SK-N-SH (cell line): ENCODE data around the gene DCAF6.

Experiments used
- CTCF ChIP-seq: fragments of 200-600 bp; sonication (generic); IDR thresholded peaks from 2 replicates; pipeline ENCODE4 v1.6.1; 2017; ENCODE audit warnings: antibody characterized with exemption, mild to moderate bottlenecking, moderate library complexity
- ELF1 ChIP-seq: IDR thresholded peaks from 2 replicates; pipeline ENCODE4 v1.4.0; 2012
- EP300 ChIP-seq, 2 experiments: IDR thresholded peaks; 2 replicates each; pipeline versions ENCODE4 v1.4.0 to v1.6.1; 2012; ENCODE audit warnings: borderline replicate concordance in 1 of 2, low read depth in 1 of 2, low read length in 1 of 2
- FOSL2 ChIP-seq: IDR thresholded peaks from 2 replicates; pipeline ENCODE4 v1.4.0; 2012; ENCODE audit warnings: low read depth, mild to moderate bottlenecking, moderate library complexity, borderline replicate concordance
- MEF2A ChIP-seq: IDR thresholded peaks from 2 replicates; pipeline ENCODE4 v1.4.0; 2012; ENCODE audit warnings: low read depth, borderline replicate concordance
- MXI1 ChIP-seq: IDR thresholded peaks from 2 replicates; pipeline ENCODE4 v1.6.1; 2012; ENCODE audit warnings: mild to moderate bottlenecking, low read depth, low read length, improper control_type of control experiment
- RAD21 ChIP-seq: IDR thresholded peaks from 2 replicates; pipeline ENCODE4 v1.6.1; 2012; ENCODE audit warnings: mild to moderate bottlenecking, low read length
- SIN3A ChIP-seq: IDR thresholded peaks from 2 replicates; pipeline ENCODE4 v1.6.1; 2012; ENCODE audit warnings: low read depth, mild to moderate bottlenecking, low read length, moderate library complexity, borderline replicate concordance
- USF2 ChIP-seq: fragments of 150-350 bp; IDR thresholded peaks from 2 replicates; pipeline ENCODE4 v1.6.1; 2017; ENCODE audit warnings: antibody characterized with exemption, low read length, low read depth, borderline replicate concordance

- TF ChIP-seq ELF1 (no peak), USF2 (no peak), CTCF (no peak), FOSL2 (no peak), EP300 (IDR thresholded peaks at IDR 0.05; ENCODE audit: borderline replicate concordance in 1 of 2, low read depth in 1 of 2, low read length in 1 of 2) (no peak), MXI1 (no peak), MEF2A (no peak), SIN3A (no peak), RAD21 (no peak)
Observed at GRCh38 chr1:168093616-168094015, 157.1 kb downstream of the DCAF6 start.
